Neuronal stem cell (in vitro differentiated cells): ENCODE data around the gene MYOZ1.
"Not testable (repeated sequence)": the region's sequence is repeated elsewhere in the genome, so short reads cannot be mapped to it uniquely, and the experiment has no call there.

ENCODE experiments used
- DNase-seq: peaks from one replicate; pipeline ENCODE4 v3.0.0-alpha.2; 2013; ENCODE audit warnings: low spot score
- H2AFZ ChIP-seq: one replicate; pipeline ENCODE4 v1.6.1; 2013; ENCODE audit warnings: mild to moderate bottlenecking, low read length, inconsistent platforms
- H2AK5ac ChIP-seq: 2 replicates; pipeline ENCODE4 v1.6.1; 2013; ENCODE audit warnings: low read depth, mild to moderate bottlenecking, inconsistent platforms, low read length, moderate library complexity, mixed read lengths
- H2BK120ac ChIP-seq: 2 replicates; pipeline ENCODE4 v1.6.1; 2013; ENCODE audit warnings: low read depth, mild to moderate bottlenecking, inconsistent platforms, low read length, moderate library complexity, mixed read lengths
- H2BK12ac ChIP-seq: one replicate; pipeline ENCODE4 v1.6.1; 2013; ENCODE audit warnings: low read length, inconsistent platforms
- H2BK15ac ChIP-seq: 2 replicates; pipeline ENCODE4 v1.6.1; 2013; ENCODE audit warnings: mild to moderate bottlenecking, low read length, inconsistent platforms, mixed read lengths
- H2BK5ac ChIP-seq: one replicate; pipeline ENCODE4 v1.6.1; 2013; ENCODE audit warnings: inconsistent platforms, mild to moderate bottlenecking, low read length, moderate library complexity
- H3K14ac ChIP-seq: one replicate; pipeline ENCODE4 v1.6.1; 2013; ENCODE audit warnings: low read length, inconsistent platforms
- H3K18ac ChIP-seq: 2 replicates; pipeline ENCODE4 v1.6.1; 2013; ENCODE audit warnings: low read length, inconsistent platforms
- H3K23ac ChIP-seq: 2 replicates; pipeline ENCODE4 v1.6.1; 2013; ENCODE audit warnings: low read depth, mild to moderate bottlenecking, mixed read lengths, low read length, inconsistent platforms; ENCODE audit not compliant: poor library complexity
- H3K27ac ChIP-seq: replicated peaks from 3 replicates; pipeline ENCODE4 v1.5.1; 2013; ENCODE audit warnings: low read length, inconsistent platforms
- H3K27me3 ChIP-seq, 3 experiments: 2 replicates each; pipeline ENCODE4 v1.6.1; 2013; ENCODE audit warnings: low read length in 3 of 3, mild to moderate bottlenecking in 2 of 3, inconsistent platforms in 1 of 3, low read depth in 1 of 3, mixed read lengths in 1 of 3, moderate library complexity in 1 of 3; ENCODE audit not compliant: control insufficient read depth in 3 of 3, insufficient read depth in 3 of 3
- H3K36me3 ChIP-seq, 2 donors: replicated peaks in 1 of 2; 2 replicates each; pipeline ENCODE4 v1.6.1; 2013; ENCODE audit warnings: low read length in 2 of 2; ENCODE audit not compliant: control insufficient read depth in 2 of 2, insufficient read depth in 2 of 2
- H3K4ac ChIP-seq: 2 replicates; pipeline ENCODE4 v1.6.1; 2013; ENCODE audit warnings: inconsistent platforms, mild to moderate bottlenecking, low read length, moderate library complexity
- H3K4me1 ChIP-seq, 2 donors: 1 replicate in 1 of 2; 2 replicates in 1 of 2; pipeline ENCODE4 v1.6.1; 2013; ENCODE audit warnings: low read length in 2 of 2, low read depth in 1 of 2; ENCODE audit not compliant: control insufficient read depth in 2 of 2, insufficient read depth in 1 of 2
- H3K4me2 ChIP-seq: one replicate; pipeline ENCODE4 v1.6.1; 2013; ENCODE audit warnings: mild to moderate bottlenecking, low read length, inconsistent platforms; ENCODE audit not compliant: insufficient read depth, poor library complexity, severe bottlenecking
- H3K4me3 ChIP-seq, 2 donors: 2 replicates each; pipeline ENCODE4 v1.5.1; 2013; ENCODE audit warnings: low read length in 2 of 2, mild to moderate bottlenecking in 2 of 2, inconsistent platforms in 1 of 2, moderate library complexity in 1 of 2
- H3K79me1 ChIP-seq: one replicate; pipeline ENCODE4 v1.6.1; 2013; ENCODE audit warnings: low read depth, mild to moderate bottlenecking, inconsistent platforms, low read length, moderate library complexity
- H3K9ac ChIP-seq: one replicate; pipeline ENCODE4 v1.6.1; 2013; ENCODE audit warnings: mild to moderate bottlenecking, low read depth, low read length, inconsistent platforms; ENCODE audit not compliant: poor library complexity
- H3K9me3 ChIP-seq, 2 donors: replicated peaks in 1 of 2; 2 replicates each; pipeline versions ENCODE3 to v1.6.1; 2013; ENCODE audit warnings: low read length in 2 of 2, mild to moderate bottlenecking in 2 of 2, inconsistent platforms in 1 of 2, low read depth in 1 of 2, mixed read lengths in 1 of 2, moderate library complexity in 1 of 2; ENCODE audit not compliant: control insufficient read depth in 2 of 2, insufficient read depth in 1 of 2
- H4K8ac ChIP-seq: one replicate; pipeline ENCODE4 v1.6.1; 2013; ENCODE audit warnings: low read depth, mild to moderate bottlenecking, inconsistent platforms, low read length, moderate library complexity
- H4K91ac ChIP-seq: one replicate; pipeline ENCODE4 v1.6.1; 2013; ENCODE audit warnings: low read length, low read depth, mild to moderate bottlenecking, inconsistent platforms; ENCODE audit not compliant: poor library complexity
- WGBS, 2 donors: extraction: QIAGEN DNeasy Blood & Tissue Kit; methylation state at CpG; one replicate each; pipeline ENCODE4 v1.1.7; 2013; ENCODE audit warnings: missing lambda C conversion rate in 2 of 2, mixed read lengths in 1 of 2; ENCODE audit not compliant: insufficient read length in 2 of 2, insufficient replicate concordance in 1 of 2; ENCODE audit errors: extremely low coverage in 2 of 2; 5-methylcytosine and 5-hydroxymethylcytosine counted together

Gene MYOZ1

DNA sequence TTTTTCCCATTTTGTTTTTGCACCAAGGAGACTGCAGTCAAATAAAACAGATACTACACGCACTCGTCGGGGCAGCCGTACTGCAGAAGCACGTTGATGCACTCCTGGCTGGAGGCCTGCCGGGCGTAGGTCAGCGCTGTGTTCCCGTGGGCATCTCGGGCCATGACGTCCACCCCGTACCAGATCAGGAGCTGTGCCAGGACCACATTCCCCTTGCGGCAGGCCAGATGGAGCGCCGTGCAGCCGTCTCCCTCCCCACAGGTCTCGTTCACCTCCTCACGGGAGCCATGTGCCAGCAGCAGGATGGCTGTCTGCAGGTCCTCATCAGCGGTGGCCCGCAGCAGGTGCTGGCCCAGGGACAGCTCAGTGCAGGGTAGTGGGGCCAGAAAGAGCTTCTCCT lies 33.3 kb upstream of the MYOZ1 start:
- WGBS, 2 donors = no CpG with 5 or more reads among the region's 20 CpGs
- H4K91ac ChIP-seq, H2BK12ac ChIP-seq: not testable (repeated sequence)

DNA sequence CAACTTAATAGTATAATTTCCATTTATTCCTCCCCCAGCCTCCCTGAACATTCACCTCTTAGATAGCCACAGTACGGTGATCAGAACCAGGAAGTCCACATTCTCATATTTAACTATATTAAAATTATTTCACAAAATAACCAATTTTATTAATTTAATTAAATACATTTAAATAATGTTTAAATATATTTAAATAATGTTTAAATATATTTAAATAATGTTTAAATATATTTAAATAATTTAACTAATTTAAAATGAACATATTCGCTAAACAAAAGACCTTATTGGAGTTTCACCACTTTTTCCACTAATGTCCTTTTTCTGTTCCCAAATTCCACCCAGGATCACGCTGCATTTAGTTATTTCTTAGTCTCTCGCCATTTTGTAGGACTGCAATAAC lies 27.1 kb upstream of the MYOZ1 start:
- no CpG with 5 or more reads among the region's 4 CpGs for WGBS, 2 donors
- DNase-seq = not testable (repeated sequence)

More for the DNA sequence above, 33.3 kb upstream of the MYOZ1 start:
- not testable (repeated sequence) for H3K4me2 ChIP-seq, H4K8ac ChIP-seq, H2BK120ac ChIP-seq, H3K36me3 ChIP-seq, H2AK5ac ChIP-seq, H3K4me3 ChIP-seq, H3K79me1 ChIP-seq, H3K23ac ChIP-seq, H2BK15ac ChIP-seq, H3K18ac ChIP-seq, H2BK5ac ChIP-seq, H3K4me1 ChIP-seq, H3K27ac ChIP-seq, H3K9me3 ChIP-seq, H3K27me3 ChIP-seq, H3K4ac ChIP-seq, H2AFZ ChIP-seq, H3K14ac ChIP-seq, DNase-seq, H3K9ac ChIP-seq

GRCh38 chr10:73666153-73666809 lies 25.0 kb upstream of the MYOZ1 start:
- H3K79me1 ChIP-seq, H2BK12ac ChIP-seq, H3K4me2 ChIP-seq, H3K14ac ChIP-seq, H3K36me3 ChIP-seq, H3K9me3 ChIP-seq, DNase-seq, H2BK15ac ChIP-seq, H3K4ac ChIP-seq, H3K27me3 ChIP-seq, H4K8ac ChIP-seq, H3K4me3 ChIP-seq, H2AFZ ChIP-seq, H3K27ac ChIP-seq, H2BK5ac ChIP-seq, H4K91ac ChIP-seq, H3K9ac ChIP-seq, H3K4me1 ChIP-seq, H2AK5ac ChIP-seq, H3K23ac ChIP-seq, H2BK120ac ChIP-seq, H3K18ac ChIP-seq: not testable (repeated sequence)
- no CpG with 5 or more reads among the region's 5 CpGs for WGBS, 2 donors

More for the DNA sequence above, 27.1 kb upstream of the MYOZ1 start:
- H3K27ac ChIP-seq, H3K23ac ChIP-seq, H2BK12ac ChIP-seq, H2AFZ ChIP-seq, H3K4me3 ChIP-seq, H3K4ac ChIP-seq, H3K4me1 ChIP-seq, H3K9me3 ChIP-seq, H3K36me3 ChIP-seq, H2BK120ac ChIP-seq, H3K79me1 ChIP-seq, H3K14ac ChIP-seq, H4K91ac ChIP-seq, H3K9ac ChIP-seq, H2BK15ac ChIP-seq, H3K18ac ChIP-seq, H2BK5ac ChIP-seq, H3K27me3 ChIP-seq, H4K8ac ChIP-seq, H2AK5ac ChIP-seq, H3K4me2 ChIP-seq: not testable (repeated sequence)

DNA sequence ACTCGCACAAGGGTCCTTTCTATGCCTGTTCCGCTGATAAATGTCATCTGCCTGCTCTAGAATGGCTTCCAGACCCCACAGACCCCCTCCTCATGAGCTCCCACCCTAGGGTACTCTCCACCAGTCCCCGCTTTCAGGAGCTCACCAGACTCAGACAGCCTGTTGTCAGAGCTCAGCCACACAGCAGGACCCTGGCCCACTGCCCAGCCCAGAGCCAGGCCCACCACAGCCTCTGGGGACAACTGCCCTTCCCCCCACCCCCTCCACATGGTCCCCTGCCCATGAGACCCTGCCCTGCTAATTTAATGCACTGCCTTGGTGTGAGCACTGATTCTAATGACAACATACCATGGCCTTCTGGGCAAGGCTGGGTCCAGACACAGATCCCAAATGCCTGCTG lies 24.3 kb upstream of the MYOZ1 start:
- DNase-seq, H2AFZ ChIP-seq, H4K8ac ChIP-seq, H3K18ac ChIP-seq, H3K4me2 ChIP-seq, H2BK5ac ChIP-seq, H2BK15ac ChIP-seq, H3K4ac ChIP-seq, H3K23ac ChIP-seq, H3K9me3 ChIP-seq, H3K36me3 ChIP-seq, H3K79me1 ChIP-seq, H3K4me1 ChIP-seq, H3K4me3 ChIP-seq, H3K27me3 ChIP-seq, H3K14ac ChIP-seq, H3K27ac ChIP-seq, H2BK120ac ChIP-seq, H2BK12ac ChIP-seq, H4K91ac ChIP-seq, H3K9ac ChIP-seq, H2AK5ac ChIP-seq: not testable (repeated sequence)
- WGBS, 2 donors = no CpG with 5 or more reads among the region's 3 CpGs
